NB4 (cell line): ENCODE data around the gene SMPDL3A.
"Not testable (repeated sequence)": the region's sequence is repeated elsewhere in the genome, so short reads cannot be mapped to it uniquely, and the experiment has no call there.

ENCODE experiments used
- POLR2A ChIP-seq: IDR thresholded peaks from 2 replicates; pipeline ENCODE4 v1.6.1; 2011; ENCODE audit warnings: mild to moderate bottlenecking; ENCODE audit not compliant: insufficient read length; ENCODE audit errors: extremely low read depth
- TF ChIP-seq, protein P1 (sequence below): IDR thresholded peaks from one replicate; pipeline ENCODE4 v1.5.1; 2012; ENCODE audit warnings: low read depth, low read length
- TF ChIP-seq, protein P2 (sequence below): IDR thresholded peaks from 2 replicates; pipeline ENCODE4 v1.6.1; 2011; ENCODE audit warnings: low read depth, low read length

DNA sequence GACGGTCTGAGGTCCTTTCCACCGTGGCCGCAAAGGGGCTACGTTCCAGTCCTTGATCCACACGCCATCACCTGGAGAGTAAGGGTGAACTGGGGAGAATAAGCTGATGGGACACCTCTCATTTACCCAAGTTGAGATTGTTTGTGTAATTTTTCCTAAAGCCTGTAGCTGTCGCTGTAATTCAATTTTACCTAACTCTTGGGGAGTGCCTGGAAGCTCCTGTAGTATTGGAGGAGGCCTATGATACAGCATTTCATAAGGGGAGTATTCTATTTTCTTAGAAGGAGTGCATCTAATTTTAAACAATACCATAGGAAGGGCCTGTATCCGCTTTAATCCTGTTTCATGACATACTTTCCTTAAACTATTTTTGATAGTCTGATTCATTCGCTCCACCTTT lies 44.8 kb upstream of the SMPDL3A start:
- not testable (repeated sequence) for TF ChIP-seq POLR2A
- TF ChIP-seq, protein P1, sequence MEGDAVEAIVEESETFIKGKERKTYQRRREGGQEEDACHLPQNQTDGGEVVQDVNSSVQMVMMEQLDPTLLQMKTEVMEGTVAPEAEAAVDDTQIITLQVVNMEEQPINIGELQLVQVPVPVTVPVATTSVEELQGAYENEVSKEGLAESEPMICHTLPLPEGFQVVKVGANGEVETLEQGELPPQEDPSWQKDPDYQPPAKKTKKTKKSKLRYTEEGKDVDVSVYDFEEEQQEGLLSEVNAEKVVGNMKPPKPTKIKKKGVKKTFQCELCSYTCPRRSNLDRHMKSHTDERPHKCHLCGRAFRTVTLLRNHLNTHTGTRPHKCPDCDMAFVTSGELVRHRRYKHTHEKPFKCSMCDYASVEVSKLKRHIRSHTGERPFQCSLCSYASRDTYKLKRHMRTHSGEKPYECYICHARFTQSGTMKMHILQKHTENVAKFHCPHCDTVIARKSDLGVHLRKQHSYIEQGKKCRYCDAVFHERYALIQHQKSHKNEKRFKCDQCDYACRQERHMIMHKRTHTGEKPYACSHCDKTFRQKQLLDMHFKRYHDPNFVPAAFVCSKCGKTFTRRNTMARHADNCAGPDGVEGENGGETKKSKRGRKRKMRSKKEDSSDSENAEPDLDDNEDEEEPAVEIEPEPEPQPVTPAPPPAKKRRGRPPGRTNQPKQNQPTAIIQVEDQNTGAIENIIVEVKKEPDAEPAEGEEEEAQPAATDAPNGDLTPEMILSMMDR: peak; percentile 23
- TF ChIP-seq, protein P2, sequence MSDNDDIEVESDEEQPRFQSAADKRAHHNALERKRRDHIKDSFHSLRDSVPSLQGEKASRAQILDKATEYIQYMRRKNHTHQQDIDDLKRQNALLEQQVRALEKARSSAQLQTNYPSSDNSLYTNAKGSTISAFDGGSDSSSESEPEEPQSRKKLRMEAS: not testable (repeated sequence)
